Fibroblast of peridontal ligament (primary cell): ENCODE measurements around the gene ABCA4.
"Not testable (repeated sequence)": the region's sequence is repeated elsewhere in the genome, so short reads cannot be mapped to it uniquely, and the experiment has no call there.

ENCODE experiments used
- DNase-seq: peaks from one replicate; pipeline ENCODE4 v3.0.0-alpha.2; 2010; ENCODE audit errors: extremely low read depth

The ABCA4 gene

GRCh38 chr1:94004924-94005323 lies 116.0 kb downstream of the ABCA4 start:
- DNase-seq: no peak

DNA sequence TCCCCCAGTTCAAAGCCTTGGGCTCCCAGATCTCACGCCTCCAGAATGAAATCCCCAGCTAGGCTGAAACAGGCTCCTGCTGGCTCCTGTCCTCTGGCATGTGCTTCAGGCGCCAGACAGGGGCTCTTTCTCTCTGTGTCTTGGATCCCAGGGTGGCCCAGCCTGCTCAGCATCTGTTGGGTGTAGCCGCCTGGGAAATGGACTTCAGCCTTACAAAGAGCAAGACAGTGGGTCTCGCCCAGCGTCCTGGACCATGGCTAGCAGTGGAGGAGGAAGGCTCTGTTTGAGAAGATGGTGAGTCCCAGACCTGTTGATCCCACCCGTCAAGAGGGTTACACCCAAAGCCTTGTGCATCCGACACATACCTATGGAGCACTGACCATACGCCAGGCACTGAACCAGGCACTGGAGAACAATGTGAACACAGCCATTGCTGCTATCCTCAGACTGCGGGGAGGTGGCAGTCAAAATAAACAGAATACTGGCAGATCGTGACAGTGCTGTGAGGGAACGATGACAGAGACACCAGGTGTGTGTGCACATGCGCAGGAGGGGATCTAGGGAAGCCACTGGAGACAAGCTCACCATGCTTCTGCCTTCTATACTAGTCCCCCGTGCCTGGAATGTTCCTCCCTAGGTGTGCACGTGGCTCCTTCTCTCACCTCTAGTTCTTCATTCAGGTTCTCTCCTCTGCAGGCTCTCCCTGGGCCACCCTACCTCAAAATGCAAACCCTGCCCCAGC lies 118.7 kb downstream of the ABCA4 start:
- no peak for DNase-seq

GRCh38 chr1:94001397-94002045 lies 119.4 kb downstream of the ABCA4 start:
- DNase-seq: no peak

GRCh38 chr1:94000510-94001282 lies 120.3 kb downstream of the ABCA4 start:
- DNase-seq: no peak

DNA sequence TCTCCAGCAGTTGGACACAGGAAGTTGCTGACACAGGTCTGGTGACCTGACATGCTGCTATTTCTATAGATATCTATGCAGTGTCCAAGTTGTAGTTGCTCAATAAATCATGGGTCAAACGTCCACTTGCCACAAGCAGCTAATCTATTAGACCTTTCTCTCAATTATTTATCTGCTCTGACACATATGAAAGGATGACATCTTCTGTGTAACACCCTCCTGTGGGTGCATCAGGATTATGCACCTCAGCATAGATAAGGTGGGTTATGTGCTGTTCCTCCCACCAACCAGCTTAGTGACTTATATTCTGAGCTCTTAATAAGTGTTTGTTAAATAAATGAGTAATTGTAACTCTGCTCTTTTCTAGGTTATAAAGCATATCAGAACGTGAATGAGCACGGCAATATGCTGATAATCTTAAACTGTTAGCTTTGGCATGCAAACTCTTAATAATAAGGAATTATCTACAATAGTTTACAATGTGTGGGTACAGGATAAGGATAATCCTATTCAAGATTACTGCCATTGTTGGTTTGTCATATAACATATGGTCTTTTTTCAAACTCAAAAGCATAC lies 121.0 kb downstream of the ABCA4 start:
- no peak for DNase-seq

- not testable (repeated sequence) for DNase-seq
Measured at GRCh38 chr1:93998532-93998931, 122.4 kb downstream of the ABCA4 start.

DNA sequence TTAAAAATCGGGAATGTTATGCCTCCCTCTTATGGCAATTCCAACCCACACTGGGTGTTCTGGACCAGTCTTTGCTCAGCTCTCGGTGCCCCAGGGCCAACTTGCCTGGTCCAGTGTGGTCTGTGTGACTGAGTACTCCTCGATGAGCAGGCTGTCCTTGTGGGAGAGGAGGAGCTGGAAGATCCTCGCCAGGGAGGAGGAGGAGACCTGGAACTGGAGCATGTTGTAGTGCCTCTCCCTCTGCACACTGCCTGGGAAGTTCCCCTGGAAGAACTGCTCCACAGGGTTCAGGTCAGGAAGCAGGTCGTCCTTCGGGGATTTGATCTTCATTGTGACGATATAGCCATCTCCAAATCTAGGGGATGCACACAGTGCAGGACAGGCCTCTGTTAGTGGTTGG lies 123.2 kb downstream of the ABCA4 start:
- no peak for DNase-seq

DNA sequence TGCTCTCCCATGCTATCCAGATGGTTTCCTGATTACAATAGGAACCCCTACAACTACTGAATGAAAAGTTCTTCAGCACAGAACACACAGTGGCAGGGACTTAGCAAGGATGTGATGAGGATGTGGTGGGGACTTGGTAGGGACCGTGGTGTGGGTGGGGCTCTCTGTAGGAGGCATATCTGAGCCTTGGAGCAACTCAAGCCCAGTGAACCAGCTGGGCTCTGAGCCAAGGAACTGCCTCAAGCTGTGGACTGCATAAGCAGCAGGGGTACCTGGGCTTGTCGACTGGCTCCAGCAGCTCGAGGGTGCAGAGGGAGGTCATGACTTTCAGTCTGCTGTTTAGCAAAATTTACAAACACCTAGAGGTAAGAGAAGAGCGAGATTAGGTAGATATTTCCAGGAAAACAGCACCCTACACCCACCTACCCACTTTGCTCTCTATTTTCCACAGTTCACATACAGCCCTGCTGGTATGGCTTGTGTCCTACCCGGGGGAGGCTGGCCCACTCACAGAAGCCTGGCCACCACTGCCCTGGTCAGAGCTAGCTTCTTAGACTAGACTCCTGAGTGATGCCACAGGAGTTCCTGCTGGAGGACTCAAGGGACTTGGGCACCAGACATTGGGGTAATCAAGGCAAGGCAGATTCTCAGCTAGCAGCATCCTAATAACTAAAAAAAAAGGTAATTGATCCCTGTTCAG lies 125.0 kb downstream of the ABCA4 start:
- no peak for DNase-seq

- no peak for DNase-seq
Measured at GRCh38 chr1:93993731-93994130, 127.2 kb downstream of the ABCA4 start.

- no peak for DNase-seq
Measured at GRCh38 chr1:93992954-93993353, 128.0 kb downstream of the ABCA4 start.

DNA sequence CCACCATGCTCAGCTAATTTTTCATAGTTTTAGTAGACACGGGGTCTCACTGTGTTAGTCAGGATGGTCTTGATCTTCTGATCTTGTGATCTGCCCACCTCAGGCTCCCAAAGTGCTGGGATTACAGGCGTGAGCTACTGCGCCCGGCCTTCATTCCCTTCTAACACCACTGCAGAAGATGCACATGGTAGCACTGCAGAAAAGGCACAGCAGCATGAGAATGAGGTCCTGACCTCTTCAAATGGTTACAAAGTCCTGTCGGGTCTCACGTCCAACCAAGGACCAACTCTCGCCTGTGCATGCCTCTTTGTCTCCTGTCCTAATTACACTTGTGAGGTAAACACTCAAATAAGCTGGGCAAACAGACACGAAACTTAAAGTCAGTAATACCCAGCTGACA lies 128.8 kb downstream of the ABCA4 start:
- no peak for DNase-seq

GRCh38 chr1:93991271-93991670 lies 129.7 kb downstream of the ABCA4 start:
- no peak for DNase-seq

GRCh38 chr1:93990477-93990876 lies 130.5 kb downstream of the ABCA4 start:
- not testable (repeated sequence) for DNase-seq

DNA sequence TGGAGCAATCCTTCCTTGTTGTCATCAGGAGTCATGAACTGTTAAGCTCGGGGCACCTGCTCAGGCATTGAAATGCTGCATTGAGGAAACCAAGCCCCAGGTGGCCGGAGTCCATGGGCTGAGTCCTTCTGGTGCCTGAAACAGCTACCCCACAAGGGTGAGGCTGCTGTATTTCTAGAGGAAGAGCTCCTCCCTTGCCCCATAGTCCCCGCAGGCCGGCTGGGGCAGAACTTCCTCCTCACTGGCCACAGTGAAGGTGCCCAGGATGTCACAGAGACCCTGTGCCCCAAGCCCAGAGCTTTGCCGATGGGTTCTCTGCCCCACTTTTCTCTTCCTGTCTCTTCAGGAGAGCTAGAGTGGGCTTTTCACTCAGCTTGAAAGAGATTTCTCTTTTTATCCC lies 130.9 kb downstream of the ABCA4 start:
- DNase-seq: no peak

DNA sequence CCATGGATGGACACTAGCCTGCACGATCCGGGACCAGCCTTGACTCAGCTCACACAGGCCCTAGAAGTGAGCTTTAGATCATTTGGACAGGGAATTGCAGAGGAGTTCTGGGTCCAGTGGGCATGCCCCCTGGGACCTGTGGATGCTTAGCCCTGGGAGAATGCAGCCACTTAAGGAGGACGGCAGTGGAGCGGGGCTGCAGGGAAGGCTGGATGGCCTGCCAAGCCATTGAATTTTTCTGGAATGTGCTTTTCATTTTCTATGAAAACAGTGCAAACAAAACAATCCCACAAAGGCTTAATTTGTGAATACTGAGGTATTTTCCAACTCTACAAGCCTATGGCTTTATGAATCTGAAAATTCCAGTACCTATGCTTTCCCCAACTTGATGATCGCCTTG lies 131.3 kb downstream of the ABCA4 start:
- peak; percentile 54 for DNase-seq

DNA sequence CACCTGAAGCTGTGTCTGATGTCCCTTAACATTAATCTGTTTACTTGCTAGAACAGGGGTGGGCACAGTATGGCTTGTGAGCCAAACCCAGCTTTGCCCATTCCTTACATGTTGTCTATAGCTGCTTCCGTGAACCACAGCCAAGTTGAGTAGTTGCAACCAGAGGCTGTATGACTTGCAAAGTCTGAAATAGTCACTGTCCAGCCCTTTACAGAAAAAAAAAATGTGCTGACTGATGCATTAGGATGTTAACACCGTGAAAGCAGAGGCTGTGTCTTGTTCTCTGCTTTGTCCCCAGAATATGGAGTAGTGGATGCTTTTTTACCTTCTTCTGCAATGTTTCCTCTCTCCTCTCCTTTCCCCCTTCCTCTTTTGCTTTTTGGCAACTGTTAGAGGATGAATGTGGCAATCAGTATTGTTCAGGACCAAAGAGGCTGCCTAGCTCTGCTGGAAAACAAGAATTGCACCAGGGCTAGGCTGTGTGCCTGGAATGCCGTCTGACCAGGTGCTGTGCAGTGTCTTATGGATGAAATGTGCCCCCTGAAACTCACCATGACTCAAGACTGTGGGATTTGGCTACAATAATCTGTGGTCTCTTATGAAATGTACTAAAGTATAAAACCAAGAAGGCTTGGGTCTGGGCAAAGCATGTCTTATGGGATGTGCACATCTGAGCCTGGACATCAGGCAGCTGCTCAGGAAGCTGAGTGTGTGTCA lies 132.2 kb downstream of the ABCA4 start:
- DNase-seq: peak; percentile 90

GRCh38 chr1:93981274-93981667 lies 139.7 kb downstream of the ABCA4 start:
- no peak for DNase-seq

DNA sequence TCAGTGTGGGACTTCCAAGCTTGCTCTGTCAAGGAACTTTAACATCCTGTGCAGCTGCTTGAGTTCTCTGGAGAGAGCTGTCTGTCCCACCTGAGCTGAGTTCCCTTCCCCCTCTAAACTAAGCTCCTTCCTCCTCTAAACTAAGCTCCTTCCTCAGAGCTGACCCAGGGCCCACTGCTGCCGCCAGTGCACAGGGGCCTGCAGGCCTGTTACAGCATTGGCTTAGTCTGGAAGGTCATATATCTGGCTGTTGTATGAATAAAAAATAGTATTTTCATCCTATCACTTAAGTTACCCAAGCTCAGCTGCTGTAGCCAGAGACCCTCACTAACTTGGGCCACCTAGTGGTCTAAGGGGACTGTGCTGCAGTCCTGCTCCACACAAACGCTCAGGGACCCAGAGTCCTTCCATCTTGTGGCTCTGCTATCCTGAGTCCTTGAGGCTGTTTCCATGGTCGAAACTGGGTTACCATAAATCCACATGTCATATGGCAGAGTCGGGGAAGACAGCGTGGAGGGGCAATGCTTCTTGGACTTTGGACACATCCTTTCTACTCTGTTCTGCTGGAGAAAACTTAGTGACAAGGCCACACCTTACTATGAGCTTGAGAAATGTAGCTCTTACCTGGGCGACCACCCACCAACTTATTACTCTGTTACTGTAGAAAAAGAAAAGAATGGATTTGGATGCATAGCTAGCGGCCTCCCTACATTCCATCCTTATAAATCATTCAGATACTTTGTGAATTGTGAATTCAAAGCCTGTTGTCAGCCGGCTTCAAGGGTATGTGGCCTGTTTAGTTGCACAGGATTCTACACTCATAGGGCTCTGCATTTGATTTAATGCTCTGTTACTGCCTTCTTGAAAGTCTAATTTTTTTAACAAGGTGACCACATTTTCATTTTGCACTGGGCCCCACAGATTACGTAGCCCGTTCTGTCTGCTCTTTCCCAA lies 140.4 kb downstream of the ABCA4 start:
- DNase-seq: peak; percentile 40

DNA sequence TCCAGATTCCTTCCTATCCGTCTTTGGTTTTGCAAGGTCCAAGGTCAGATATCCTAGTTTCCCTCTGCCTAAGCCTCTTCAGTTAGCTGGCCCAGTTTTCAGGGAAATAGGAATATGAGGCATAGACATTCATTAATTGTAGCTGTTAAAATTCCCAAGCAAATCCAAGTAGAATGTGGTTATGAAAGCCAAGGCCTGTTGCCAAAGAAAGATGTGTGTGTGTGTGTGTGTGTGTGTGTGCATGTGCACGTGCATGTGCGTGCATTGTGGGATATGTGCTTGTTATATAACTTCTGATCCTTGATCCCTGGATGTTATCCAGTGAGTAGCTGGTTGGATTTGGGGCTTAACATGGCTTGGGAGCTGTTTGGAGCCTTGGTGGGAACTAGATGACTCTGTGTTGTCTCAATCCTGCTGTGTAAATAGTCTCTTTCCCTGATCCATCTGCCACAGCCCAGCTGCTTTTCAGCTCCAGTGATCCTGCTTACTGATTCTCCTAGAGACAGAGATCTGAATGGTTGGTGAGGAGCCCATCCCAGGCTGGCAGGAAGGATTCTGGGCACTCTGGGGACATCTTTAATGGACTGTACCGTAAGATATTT lies 141.1 kb downstream of the ABCA4 start:
- DNase-seq: peak; percentile 91
